Endothelial cell of umbilical vein (primary cell): ENCODE data around the gene BICRA. TPM values are rescaled to one million over a fixed set of nuclear protein-coding genes. Genes with fewer than 3 reads are reported as not detected.

Experiments
- BruUV-seq: library from RNA; stranded (reverse); fragments of 400-500 nt; replicated peaks from 2 replicates; lab custom pipeline; 2021; lab: Mats Ljungman, UMichigan
- CTCF ChIA-PET: fragments of 300-600, 350-600 bp; sonication (Branson Sonifier 250); formaldehyde crosslinking; loops from one replicate; lab custom pipeline; 2021; ENCODE audit warnings: antibody characterized with exemption, inconsistent platforms; lab: Charles Lee
- POLR2A ChIA-PET: fragments of 300-600, 350-600 bp; sonication (Branson Sonifier 250); formaldehyde crosslinking; loops from one replicate; lab custom pipeline; 2021; ENCODE audit warnings: antibody characterized with exemption, inconsistent platforms; lab: Charles Lee
- DNase-seq: peaks from one replicate; pipeline ENCODE4 v3.0.0-alpha.2; 2011; ENCODE audit warnings: low read depth, low spot score
- FAIRE-seq: peaks from 2 replicates; lab custom pipeline; 2011; peaks lifted over from hg19 to GRCh38; lab: Jason Lieb, UNC
- H2AFZ ChIP-seq: 2 replicates; pipeline ENCODE4 v1.6.0; 2012; ENCODE audit warnings: low read depth, low read length, control low read depth, inconsistent platforms
- H3K27ac ChIP-seq: 2 replicates; pipeline ENCODE4 v1.5.1; 2011; ENCODE audit warnings: low read depth, mild to moderate bottlenecking, control low read depth, low read length, moderate library complexity; ENCODE audit not compliant: insufficient read depth
- H3K27me3 ChIP-seq, 2 experiments: 2 replicates each; pipeline versions ENCODE4 v1.6.0 to v1.6.1; 2011; ENCODE audit warnings: low read length in 2 of 2, mixed read lengths in 1 of 2; ENCODE audit not compliant: control insufficient read depth in 2 of 2, insufficient read depth in 2 of 2
- H3K36me3 ChIP-seq, 2 experiments: 2 replicates in 1 of 2; 3 replicates in 1 of 2; pipeline ENCODE4 v1.5.1; 2011; ENCODE audit warnings: low read length in 2 of 2, mild to moderate bottlenecking in 1 of 2, moderate library complexity in 1 of 2; ENCODE audit not compliant: control insufficient read depth in 2 of 2, insufficient read depth in 2 of 2; ENCODE audit errors: extremely low read depth in 1 of 2
- H3K4me1 ChIP-seq: 3 replicates; pipeline ENCODE4 v1.5.1; 2011; ENCODE audit warnings: mild to moderate bottlenecking, low read length; ENCODE audit not compliant: control insufficient read depth, insufficient read depth; ENCODE audit errors: extremely low read depth
- H3K4me2 ChIP-seq: 2 replicates; pipeline ENCODE4 v1.6.1; 2011; ENCODE audit warnings: low read length, control low read depth, mixed read lengths; ENCODE audit not compliant: insufficient read depth
- H3K4me3 ChIP-seq, 3 experiments: fragments of 200-600 bp in 1 of 3; sonication (generic), shearing (Covaris generic) in 1 of 3; replicated peaks in 1 of 3; 2 replicates each; pipeline ENCODE4 v1.5.1; 2011 to 2016; ENCODE audit warnings: control low read depth in 3 of 3, low read length in 3 of 3, mild to moderate bottlenecking in 2 of 3, inconsistent platforms in 1 of 3, low read depth in 1 of 3, moderate library complexity in 1 of 3; ENCODE audit not compliant: insufficient read depth in 1 of 3
- H3K79me2 ChIP-seq: 2 replicates; pipeline ENCODE4 v1.6.0; 2012; ENCODE audit warnings: low read length, inconsistent platforms; ENCODE audit not compliant: control insufficient read depth, insufficient read depth
- H3K9ac ChIP-seq: replicated peaks from 2 replicates; pipeline ENCODE3; 2011; ENCODE audit warnings: low read length, control low read depth; ENCODE audit not compliant: insufficient read depth; ENCODE audit errors: extremely low read depth
- H3K9me1 ChIP-seq: replicated peaks from 3 replicates; pipeline ENCODE4 v1.6.0; 2011; ENCODE audit warnings: mild to moderate bottlenecking, low read length; ENCODE audit not compliant: control insufficient read depth, insufficient read depth; ENCODE audit errors: extremely low read depth
- H3K9me3 ChIP-seq: replicated peaks from 2 replicates; pipeline ENCODE4 v1.5.1; 2012; ENCODE audit warnings: low read length, inconsistent platforms; ENCODE audit not compliant: control insufficient read depth, insufficient read depth
- H4K20me1 ChIP-seq: replicated peaks from 2 replicates; pipeline ENCODE3; 2011; ENCODE audit warnings: mild to moderate bottlenecking, low read length; ENCODE audit not compliant: control insufficient read depth, insufficient read depth; ENCODE audit errors: extremely low read depth
- EZH2 ChIP-seq: IDR thresholded peaks from 2 replicates; pipeline ENCODE4 v1.6.1; 2012; ENCODE audit warnings: borderline replicate concordance, low read depth, mild to moderate bottlenecking, moderate library complexity, low read length, inconsistent platforms; ENCODE audit not compliant: severe bottlenecking
- FOS ChIP-seq: IDR thresholded peaks from 2 replicates; pipeline ENCODE4 v1.6.1; 2011; ENCODE audit warnings: mild to moderate bottlenecking, low read length, moderate library complexity, borderline replicate concordance; ENCODE audit not compliant: insufficient read depth
- GATA2 ChIP-seq: IDR thresholded peaks from 2 replicates; pipeline ENCODE4 v1.7.0; 2011; ENCODE audit warnings: low read depth, mild to moderate bottlenecking, moderate library complexity, mixed read lengths, low read length; ENCODE audit not compliant: insufficient read length, insufficient read depth
- JUN ChIP-seq: IDR thresholded peaks from 2 replicates; pipeline ENCODE4 v1.6.1; 2011; ENCODE audit warnings: borderline replicate concordance, low read depth; ENCODE audit not compliant: insufficient read length, insufficient read depth
- MYC ChIP-seq: IDR thresholded peaks from one replicate; pipeline ENCODE4 v1.6.1; 2011; ENCODE audit warnings: mild to moderate bottlenecking, low read depth, low read length
- POLR2A ChIP-seq: IDR thresholded peaks from 2 replicates; pipeline ENCODE4 v1.6.1; 2012; ENCODE audit warnings: low read depth, mild to moderate bottlenecking, control low read depth, low read length
- POLR2AphosphoS5 ChIP-seq: IDR thresholded peaks from 2 replicates; pipeline ENCODE4 v1.6.1; 2012; ENCODE audit warnings: low read depth, mild to moderate bottlenecking, control low read depth, low read length, moderate library complexity; ENCODE audit not compliant: insufficient read depth
- dilution Hi-C: fragments of 300-500 bp; cut with MboI; formaldehyde crosslinking; loops from one replicate; pipeline ENCODE4 v1.15.0; 2019; ENCODE audit warnings: low sequenced_read_pairs; ENCODE audit not compliant: extremely low pct_ligation_motif_present
- intact Hi-C: fragments of 100-400 bp; cut with micrococcal nuclease; formaldehyde crosslinking; loops from one replicate; pipeline ENCODE4 v1.10.0; 2022
- polyA plus RNA-seq, 4 experiments: library from polyadenylated mRNA; depleted of rRNA in 3 of 4; stranded (reverse) in 3 of 4; unstranded in 1 of 4; fragments of >200 nt; gene quantifications; 2 replicates each; pipeline versions ENCODE4 v1.2.1 to v1.2.3, GENCODE V29; 2011 to 2012; ENCODE audit warnings: missing spikeins in 1 of 4
- total RNA-seq: library from RNA; stranded (reverse); gene quantifications from 2 replicates; pipeline ENCODE4 v1.2.3, GENCODE V29; 2021
- TF ChIP-seq, protein P1 (sequence below), 2 donors: IDR thresholded peaks; 1 replicate in 1 of 2; 2 replicates in 1 of 2; pipeline ENCODE4 v1.5.1; 2011; ENCODE audit warnings: low read length in 2 of 2, mild to moderate bottlenecking in 2 of 2, moderate library complexity in 2 of 2, control low read depth in 1 of 2, inconsistent platforms in 1 of 2, low read depth in 1 of 2; ENCODE audit not compliant: insufficient read depth in 1 of 2; ENCODE audit errors: extremely low read depth in 1 of 2
- TF ChIP-seq, protein P2 (sequence below): IDR thresholded peaks from 2 replicates; pipeline ENCODE4 v1.6.1; 2011; ENCODE audit not compliant: insufficient read depth, insufficient read length

Gene BICRA
- total and polyA plus RNA-seq, 2 donors (not counting 3 experiments of a cell fraction or from before 2014, with no cell fraction given) = 3.8 to 20.5 TPM

DNA sequence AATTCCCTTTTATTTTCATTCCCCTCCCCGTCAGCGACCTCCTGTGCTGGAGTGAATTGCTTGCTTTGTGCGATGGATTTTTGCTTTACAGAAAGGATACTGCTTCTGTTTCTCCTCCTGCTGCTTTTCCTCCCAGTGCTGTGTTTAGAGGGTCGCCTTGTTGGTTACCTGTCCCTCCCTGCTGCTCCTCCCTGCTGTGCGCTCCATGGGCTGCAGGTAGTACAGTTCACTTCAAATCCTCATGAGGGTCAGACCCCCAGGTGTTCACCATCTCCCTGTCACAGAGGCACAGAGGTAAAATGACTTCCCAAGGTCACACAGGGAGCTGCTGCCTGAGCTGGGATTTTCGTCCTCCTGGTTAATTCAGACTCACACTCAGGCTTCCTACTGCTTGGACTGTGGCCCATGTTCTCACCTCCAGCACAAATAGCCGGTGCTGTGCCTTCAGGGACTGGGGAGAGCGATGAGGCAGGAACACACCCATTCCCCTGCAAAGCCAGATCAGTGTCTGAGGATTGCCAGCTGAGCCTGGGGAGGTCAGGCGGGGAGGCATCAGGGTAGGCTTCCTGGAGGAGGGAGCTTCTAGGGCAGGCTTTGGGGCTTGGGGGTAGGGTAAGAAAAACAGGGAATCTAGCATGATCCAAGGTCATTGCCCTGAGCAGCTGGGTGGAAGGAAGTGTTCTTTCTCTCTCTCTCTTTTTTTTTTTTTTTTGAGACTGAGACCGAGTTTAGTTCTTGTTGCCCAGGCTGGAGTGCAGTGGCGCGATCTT, 14.4 kb downstream of the BICRA start:
- TF ChIP-seq, protein P1, sequence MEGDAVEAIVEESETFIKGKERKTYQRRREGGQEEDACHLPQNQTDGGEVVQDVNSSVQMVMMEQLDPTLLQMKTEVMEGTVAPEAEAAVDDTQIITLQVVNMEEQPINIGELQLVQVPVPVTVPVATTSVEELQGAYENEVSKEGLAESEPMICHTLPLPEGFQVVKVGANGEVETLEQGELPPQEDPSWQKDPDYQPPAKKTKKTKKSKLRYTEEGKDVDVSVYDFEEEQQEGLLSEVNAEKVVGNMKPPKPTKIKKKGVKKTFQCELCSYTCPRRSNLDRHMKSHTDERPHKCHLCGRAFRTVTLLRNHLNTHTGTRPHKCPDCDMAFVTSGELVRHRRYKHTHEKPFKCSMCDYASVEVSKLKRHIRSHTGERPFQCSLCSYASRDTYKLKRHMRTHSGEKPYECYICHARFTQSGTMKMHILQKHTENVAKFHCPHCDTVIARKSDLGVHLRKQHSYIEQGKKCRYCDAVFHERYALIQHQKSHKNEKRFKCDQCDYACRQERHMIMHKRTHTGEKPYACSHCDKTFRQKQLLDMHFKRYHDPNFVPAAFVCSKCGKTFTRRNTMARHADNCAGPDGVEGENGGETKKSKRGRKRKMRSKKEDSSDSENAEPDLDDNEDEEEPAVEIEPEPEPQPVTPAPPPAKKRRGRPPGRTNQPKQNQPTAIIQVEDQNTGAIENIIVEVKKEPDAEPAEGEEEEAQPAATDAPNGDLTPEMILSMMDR (IDR thresholded peaks at IDR 0.05; ENCODE audit: extremely low read depth in 1 of 2, insufficient read depth in 1 of 2, low read depth in 1 of 2, low read length in 2 of 2) = no peak
- TF ChIP-seq FOS = no peak
- no peak for TF ChIP-seq MYC
- no peak for TF ChIP-seq GATA2
- no peak for TF ChIP-seq EZH2
- TF ChIP-seq JUN = no peak
- TF ChIP-seq, protein P2, sequence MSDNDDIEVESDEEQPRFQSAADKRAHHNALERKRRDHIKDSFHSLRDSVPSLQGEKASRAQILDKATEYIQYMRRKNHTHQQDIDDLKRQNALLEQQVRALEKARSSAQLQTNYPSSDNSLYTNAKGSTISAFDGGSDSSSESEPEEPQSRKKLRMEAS = no peak
- no peak for TF ChIP-seq POLR2A
- no peak for TF ChIP-seq POLR2AphosphoS5
- H3K4me3 ChIP-seq = no peak overlapping the region
- H3K4me2 ChIP-seq = no peak overlapping the region
- H3K36me3 ChIP-seq = peaks cover 2 to 4% of the 10 kb centered on the region in 2 experiments
- DNase-seq = no peak
- dilution Hi-C loops (no loop called here), intact Hi-C loops (no loop called here)
- POLR2A ChIA-PET = no interaction called here
- BruUV-seq = no TSS peak
- H4K20me1 ChIP-seq = peaks cover 3% of the 10 kb centered on the region
- H3K9ac ChIP-seq = no peak overlapping the region
- no peaks in the 10 kb centered on the region for H3K27me3 ChIP-seq
- H3K79me2 ChIP-seq = peaks cover 84% of the 10 kb centered on the region
- H3K4me1 ChIP-seq = no peaks in the 10 kb centered on the region
- H3K9me3 ChIP-seq = no peaks in the 10 kb centered on the region
- no peak for FAIRE-seq
- H3K9me1 ChIP-seq = no peaks in the 10 kb centered on the region
- CTCF ChIA-PET = interaction anchor here (0.6 to 1.4 kb wide), 3 partner anchors 10 to 83 kb away, joined by 3 read pairs; no protein-coding TSS in a partner anchor
- H3K27ac ChIP-seq = no peak overlapping the region
- H2AFZ ChIP-seq = no peak overlapping the region
